BLaER1 treated with 17β-estradiol and CSF1 and Interleukin-3, amounts not matched to agents 10 nM and 100 nM (cell line): ENCODE measurements around the gene BDNF.
"Not testable (repeated sequence)": the region's sequence is repeated elsewhere in the genome, so short reads cannot be mapped to it uniquely, and the experiment has no call there.

ENCODE experiments used
- H3K27ac ChIP-seq, 11 experiments: shearing (Covaris generic); formaldehyde crosslinking; 2 replicates each; pipeline ENCODE4 v1.8.1; 2022
- H3K27me3 ChIP-seq, 11 experiments: shearing (Covaris generic); formaldehyde crosslinking; 2 replicates each; pipeline ENCODE4 v1.8.1; 2022
- H3K36me3 ChIP-seq, 11 experiments: shearing (Covaris generic); formaldehyde crosslinking; 2 replicates each; pipeline ENCODE4 v1.8.1; 2022
- H3K4me1 ChIP-seq, 10 experiments: shearing (Covaris generic); formaldehyde crosslinking; 2 replicates each; pipeline ENCODE4 v1.8.1; 2022
- H3K4me2 ChIP-seq, 11 experiments: shearing (Covaris generic); formaldehyde crosslinking; 2 replicates each; pipeline ENCODE4 v1.8.1; 2022
- H3K4me3 ChIP-seq, 10 experiments: shearing (Covaris generic); formaldehyde crosslinking; 2 replicates each; pipeline ENCODE4 v1.8.1; 2022
- H3K9ac ChIP-seq, 11 experiments: shearing (Covaris generic); formaldehyde crosslinking; 2 replicates each; pipeline ENCODE4 v1.8.1; 2022
- H3K9me3 ChIP-seq, 11 experiments: shearing (Covaris generic); formaldehyde crosslinking; replicated peaks in 1 of 11; 2 replicates each; pipeline ENCODE4 v1.8.1; 2022
- H4K20me1 ChIP-seq, 11 experiments: shearing (Covaris generic); formaldehyde crosslinking; 2 replicates each; pipeline ENCODE4 v1.8.1; 2022
- Cebpa-rat ChIP-seq, 11 experiments: shearing (Covaris generic); IDR thresholded peaks; 2 replicates each; pipeline ENCODE4 v1.8.1; 2022

The BDNF gene

GRCh38 chr11:27642954-27643353 is 57.3 kb downstream of the BDNF start:
- no peak overlapping the region for H3K9ac ChIP-seq
- no peaks in the 10 kb centered on the region for H3K4me1 ChIP-seq
- H3K9me3 ChIP-seq, result no peaks in the 10 kb centered on the region
- no peaks in the 10 kb centered on the region for H3K36me3 ChIP-seq
- no peak overlapping the region for H3K4me3 ChIP-seq
- no peak overlapping the region for H3K4me2 ChIP-seq
- H3K27ac ChIP-seq, result no peak overlapping the region
- no peaks in the 10 kb centered on the region; a peak in 1 of 22 replicates for H4K20me1 ChIP-seq
- no peaks in the 10 kb centered on the region for H3K27me3 ChIP-seq
- TF ChIP-seq Cebpa-rat (IDR thresholded peaks at IDR 0.05), result no peak

GRCh38 chr11:27640954-27641353 is 59.3 kb downstream of the BDNF start:
- no peak overlapping the region for H3K4me3 ChIP-seq
- H3K9ac ChIP-seq, result no peak overlapping the region
- H3K27ac ChIP-seq, result no peak overlapping the region
- no peaks in the 10 kb centered on the region for H4K20me1 ChIP-seq
- H3K4me1 ChIP-seq, result no peaks in the 10 kb centered on the region
- H3K36me3 ChIP-seq, result no peaks in the 10 kb centered on the region
- no peaks in the 10 kb centered on the region for H3K27me3 ChIP-seq
- TF ChIP-seq Cebpa-rat (IDR thresholded peaks at IDR 0.05), result no peak
- H3K9me3 ChIP-seq, result 0 out of 22 replicates have a peak, but pooled peaks cover 0 to 3% (median 0%) of the 10 kb centered on the region in 11 experiments
- H3K4me2 ChIP-seq, result no peak overlapping the region

- H3K4me2 ChIP-seq, result no peak overlapping the region
- TF ChIP-seq Cebpa-rat (IDR thresholded peaks at IDR 0.05), result no peak
- H3K27ac ChIP-seq, result no peak overlapping the region
- no peaks in the 10 kb centered on the region for H4K20me1 ChIP-seq
- H3K4me3 ChIP-seq, result no peak overlapping the region
- H3K36me3 ChIP-seq, result no peaks in the 10 kb centered on the region
- no peak overlapping the region for H3K9ac ChIP-seq
- H3K27me3 ChIP-seq, result no peaks in the 10 kb centered on the region
- H3K9me3 ChIP-seq, result 0 out of 22 replicates have a peak, but pooled peaks cover 0 to 3% (median 0%) of the 10 kb centered on the region in 11 experiments
- H3K4me1 ChIP-seq, result no peaks in the 10 kb centered on the region
Measured at GRCh38 chr11:27635567-27636037, 64.7 kb downstream of the BDNF start.

GRCh38 chr11:27634776-27635175 is 65.5 kb downstream of the BDNF start:
- not testable (repeated sequence) for H3K36me3 ChIP-seq, H3K9ac ChIP-seq, H3K9me3 ChIP-seq, H3K4me1 ChIP-seq, H3K27me3 ChIP-seq, H3K4me3 ChIP-seq, H4K20me1 ChIP-seq, H3K4me2 ChIP-seq, H3K27ac ChIP-seq

GRCh38 chr11:27634282-27634681 is 66.0 kb downstream of the BDNF start:
- not testable (repeated sequence) for H3K9me3 ChIP-seq, H3K4me2 ChIP-seq, H4K20me1 ChIP-seq, H3K27ac ChIP-seq, H3K27me3 ChIP-seq, H3K9ac ChIP-seq, H3K4me1 ChIP-seq, H3K36me3 ChIP-seq, H3K4me3 ChIP-seq

GRCh38 chr11:27629023-27629422 is 71.2 kb downstream of the BDNF start:
- not testable (repeated sequence) for H3K36me3 ChIP-seq, H4K20me1 ChIP-seq, H3K4me2 ChIP-seq, H3K9me3 ChIP-seq, H3K9ac ChIP-seq, H3K4me3 ChIP-seq, H3K27ac ChIP-seq, H3K27me3 ChIP-seq
- peaks cover 0 to 15% (median 9%) of the 10 kb centered on the region in 10 experiments; a peak in 14 of 20 replicates for H3K4me1 ChIP-seq

- TF ChIP-seq Cebpa-rat (IDR thresholded peaks at IDR 0.05), result no peak
- Histone ChIP-seq H3K9me3 (no peaks in the 10 kb centered on the region), H3K9ac (no peak overlapping the region), H3K36me3 (no peaks in the 10 kb centered on the region), H3K4me3 (no peak overlapping the region), H3K27me3 (no peaks in the 10 kb centered on the region), H3K27ac (no peak overlapping the region), H3K4me2 (no peak overlapping the region), H3K4me1 (peaks cover 0 to 15% (median 9%) of the 10 kb centered on the region in 10 experiments; a peak in 14 of 20 replicates), H4K20me1 (no peaks in the 10 kb centered on the region; a peak in 1 of 22 replicates)
Measured at GRCh38 chr11:27627979-27628378, 72.3 kb downstream of the BDNF start.

GRCh38 chr11:27626938-27627586 is 73.2 kb downstream of the BDNF start:
- Histone ChIP-seq H3K27ac (no peak overlapping the region), H3K4me2 (no peak overlapping the region), H3K4me1 (peaks cover 0 to 15% (median 9%) of the 10 kb centered on the region in 10 experiments; a peak in 14 of 20 replicates), H3K9ac (no peak overlapping the region), H3K9me3 (no peaks in the 10 kb centered on the region), H3K27me3 (no peaks in the 10 kb centered on the region), H3K36me3 (no peaks in the 10 kb centered on the region), H4K20me1 (no peaks in the 10 kb centered on the region; a peak in 1 of 22 replicates), H3K4me3 (no peak overlapping the region)
- TF ChIP-seq Cebpa-rat (IDR thresholded peaks at IDR 0.05), result no peak

- Histone ChIP-seq H3K9me3 (no peaks in the 10 kb centered on the region), H4K20me1 (no peaks in the 10 kb centered on the region; a peak in 1 of 22 replicates), H3K36me3 (no peaks in the 10 kb centered on the region), H3K27ac (no peak overlapping the region), H3K4me3 (no peak overlapping the region), H3K27me3 (no peaks in the 10 kb centered on the region), H3K9ac (no peak overlapping the region), H3K4me2 (no peak overlapping the region), H3K4me1 (peaks cover 0 to 15% (median 9%) of the 10 kb centered on the region in 10 experiments; a peak in 14 of 20 replicates)
- TF ChIP-seq Cebpa-rat (IDR thresholded peaks at IDR 0.05), result no peak
Measured at GRCh38 chr11:27626269-27626937, 73.9 kb downstream of the BDNF start.
